Measurements from ENCODE around the gene EIF4A3.

EIF4A3 gene

DNA sequence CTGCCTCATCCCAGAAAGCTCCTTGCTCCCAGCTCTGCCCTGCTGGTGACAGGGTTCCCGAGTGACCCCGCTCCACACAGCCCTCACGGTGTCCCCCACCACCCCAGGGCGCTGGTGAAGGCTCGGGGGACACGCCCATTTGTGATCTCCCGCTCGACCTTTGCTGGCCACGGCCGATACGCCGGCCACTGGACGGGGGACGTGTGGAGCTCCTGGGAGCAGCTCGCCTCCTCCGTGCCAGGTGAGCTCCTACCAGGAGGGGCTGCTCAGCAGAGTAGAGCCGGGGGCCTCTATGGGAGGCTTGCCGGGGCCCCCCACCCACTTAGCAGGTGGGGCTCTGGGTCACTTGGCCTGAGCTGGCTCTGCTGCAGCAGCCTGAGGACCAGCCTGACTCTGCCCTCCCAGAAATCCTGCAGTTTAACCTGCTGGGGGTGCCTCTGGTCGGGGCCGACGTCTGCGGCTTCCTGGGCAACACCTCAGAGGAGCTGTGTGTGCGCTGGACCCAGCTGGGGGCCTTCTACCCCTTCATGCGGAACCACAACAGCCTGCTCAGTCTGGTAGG is 34.4 kb downstream of the EIF4A3 start:
- DNase-seq (ENCODE audit: low read depth, low spot score), result no peak

DNA sequence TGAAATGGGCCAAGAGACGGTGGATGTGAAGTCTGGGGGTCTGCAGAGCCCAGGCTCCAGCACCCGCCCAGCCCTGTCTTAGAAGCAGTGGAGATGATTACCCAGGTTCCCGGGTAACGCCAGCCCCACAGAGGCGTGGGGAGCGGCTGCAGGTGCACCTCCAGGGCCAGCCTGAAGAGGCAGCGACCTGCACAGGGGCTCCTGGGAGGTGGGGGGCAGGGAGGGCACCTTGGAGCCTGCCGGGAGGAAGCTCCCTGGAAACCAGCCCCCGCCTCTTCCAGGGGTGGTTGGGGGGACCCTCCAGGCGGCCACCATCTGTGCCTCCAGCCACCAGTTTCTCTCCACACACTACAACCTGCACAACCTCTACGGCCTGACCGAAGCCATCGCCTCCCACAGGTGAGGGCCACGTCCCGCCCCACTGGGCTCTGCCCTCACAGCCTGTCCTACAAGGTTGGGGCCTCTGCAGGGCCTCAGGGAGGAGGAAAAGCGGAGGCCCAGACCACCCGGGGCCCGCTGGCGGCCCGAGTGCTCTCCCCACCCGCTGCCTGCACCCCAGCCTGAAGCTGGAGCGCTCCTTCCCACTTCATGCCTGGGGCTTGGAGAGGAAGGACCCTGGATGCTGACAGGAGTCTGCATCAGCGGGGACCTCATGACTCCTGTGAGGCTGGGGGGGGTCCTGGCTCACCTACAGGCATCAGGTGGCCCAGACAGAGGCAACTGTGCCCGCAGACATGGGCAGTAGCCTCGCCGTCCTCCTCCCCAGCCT is 35.0 kb downstream of the EIF4A3 start:
- DNase-seq (ENCODE audit: low read depth, low spot score), result no peak

DNA sequence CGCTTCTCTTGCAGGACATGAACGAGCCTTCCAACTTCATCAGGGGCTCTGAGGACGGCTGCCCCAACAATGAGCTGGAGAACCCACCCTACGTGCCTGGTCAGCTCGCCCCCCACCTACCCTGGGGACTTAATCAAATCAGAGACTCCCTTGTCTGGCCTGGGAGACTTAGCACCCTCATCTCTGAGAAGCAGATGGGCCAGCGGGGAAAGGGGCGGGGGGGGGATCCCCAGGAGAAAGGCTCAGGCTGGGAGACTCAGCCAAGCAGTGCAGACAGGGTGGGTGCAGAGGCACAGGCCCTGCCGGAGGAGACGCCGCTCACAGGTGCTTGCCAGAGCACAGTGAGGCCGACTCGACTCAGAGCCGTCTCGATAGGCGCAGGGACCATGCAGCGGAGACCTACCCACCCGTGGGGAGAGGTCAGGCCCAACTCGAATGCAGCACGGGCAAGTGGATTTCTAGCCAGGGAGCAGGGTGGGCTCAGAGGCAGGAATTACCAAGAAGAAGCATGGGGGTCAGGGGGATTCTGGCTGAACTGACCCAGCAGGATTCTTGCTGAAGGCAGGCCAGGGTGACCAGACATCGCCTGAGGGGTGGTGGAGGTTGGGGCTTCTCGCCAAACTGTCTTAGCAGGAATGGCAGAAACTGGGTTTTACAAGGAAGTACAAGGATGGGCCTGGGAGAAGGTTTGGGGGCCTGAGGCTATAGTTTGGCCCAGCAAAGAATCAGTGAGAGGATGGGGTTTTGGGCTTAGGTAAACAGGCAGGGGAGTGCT is 35.8 kb downstream of the EIF4A3 start:
- DNase-seq (ENCODE audit: low read depth, low spot score), result no peak

DNA sequence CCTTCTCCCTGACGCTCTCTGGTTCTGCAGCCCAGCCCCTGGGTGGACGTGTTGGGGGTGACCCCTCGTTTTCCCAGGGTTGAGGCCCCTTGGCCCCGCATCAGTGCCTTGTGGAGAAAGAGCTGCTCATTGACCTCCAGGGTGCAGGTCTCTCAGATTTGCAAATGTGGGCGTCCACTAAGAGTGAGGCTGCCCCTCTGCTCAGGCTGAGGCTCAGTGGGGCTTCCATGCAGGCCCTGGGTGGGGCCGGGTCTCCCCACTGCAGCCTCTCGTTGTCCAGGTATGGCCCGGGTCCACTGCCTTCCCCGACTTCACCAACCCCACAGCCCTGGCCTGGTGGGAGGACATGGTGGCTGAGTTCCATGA is 36.5 kb downstream of the EIF4A3 start:
- no peak for DNase-seq (ENCODE audit: low read depth, low spot score)

GRCh38 chr17:80109713-80110446 is 37.0 kb downstream of the EIF4A3 start:
- no peak for DNase-seq (ENCODE audit: low read depth, low spot score)

- no peak for DNase-seq (ENCODE audit: low read depth, low spot score)
These were observed 37.8 kb downstream of the EIF4A3 start for GRCh38 chr17:80109066-80109660.

GRCh38 chr17:80108036-80108971 is 38.6 kb downstream of the EIF4A3 start:
- no peak for DNase-seq (ENCODE audit: low read depth, low spot score)

GRCh38 chr17:80107231-80108021 is 39.5 kb downstream of the EIF4A3 start:
- DNase-seq (ENCODE audit: low read depth, low spot score), result no peak

DNA sequence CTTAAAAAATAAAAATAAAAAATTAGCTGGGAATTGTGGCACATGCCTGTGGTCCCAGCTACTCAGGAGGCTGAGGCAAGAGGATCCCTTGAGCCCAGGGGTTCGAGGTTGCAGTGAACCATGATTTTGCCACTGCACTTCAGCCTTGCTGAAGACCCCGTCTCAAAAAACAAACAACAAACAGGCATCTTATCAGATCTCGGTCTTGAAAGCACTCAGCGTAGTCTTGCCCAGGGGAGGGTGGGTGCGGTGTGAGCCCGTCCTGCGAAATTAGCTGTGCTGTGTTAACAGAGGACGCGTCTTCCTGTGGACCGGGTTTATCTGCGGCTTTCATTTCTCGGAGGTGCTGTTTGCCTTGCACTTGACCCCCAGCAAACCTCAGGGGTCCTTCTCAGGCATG is 40.2 kb downstream of the EIF4A3 start:
- no peak for DNase-seq (ENCODE audit: low read depth, low spot score)

GRCh38 chr17:80106176-80106575 is 40.8 kb downstream of the EIF4A3 start:
- DNase-seq (ENCODE audit: low read depth, low spot score), result no peak

GRCh38 chr17:80105762-80106161 is 41.2 kb downstream of the EIF4A3 start:
- DNase-seq (ENCODE audit: low read depth, low spot score), result no peak

- DNase-seq (ENCODE audit: low read depth, low spot score), result no peak
These were observed 42.0 kb downstream of the EIF4A3 start for GRCh38 chr17:80104956-80105375.

DNA sequence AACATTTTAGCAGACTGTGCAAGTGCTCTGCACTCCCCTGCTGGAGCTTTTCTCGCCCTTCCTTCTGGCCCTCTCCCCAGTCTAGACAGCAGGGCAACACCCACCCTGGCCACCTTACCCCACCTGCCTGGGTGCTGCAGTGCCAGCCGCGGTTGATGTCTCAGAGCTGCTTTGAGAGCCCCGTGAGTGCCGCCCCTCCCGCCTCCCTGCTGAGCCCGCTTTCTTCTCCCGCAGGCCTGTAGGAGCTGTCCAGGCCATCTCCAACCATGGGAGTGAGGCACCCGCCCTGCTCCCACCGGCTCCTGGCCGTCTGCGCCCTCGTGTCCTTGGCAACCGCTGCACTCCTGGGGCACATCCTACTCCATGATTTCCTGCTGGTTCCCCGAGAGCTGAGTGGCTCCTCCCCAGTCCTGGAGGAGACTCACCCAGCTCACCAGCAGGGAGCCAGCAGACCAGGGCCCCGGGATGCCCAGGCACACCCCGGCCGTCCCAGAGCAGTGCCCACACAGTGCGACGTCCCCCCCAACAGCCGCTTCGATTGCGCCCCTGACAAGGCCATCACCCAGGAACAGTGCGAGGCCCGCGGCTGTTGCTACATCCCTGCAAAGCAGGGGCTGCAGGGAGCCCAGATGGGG is 42.5 kb downstream of the EIF4A3 start:
- DNase-seq (ENCODE audit: low read depth, low spot score), result no peak

- no peak for DNase-seq (ENCODE audit: low read depth, low spot score)
These were observed 43.4 kb downstream of the EIF4A3 start for GRCh38 chr17:80103449-80104085.

DNA sequence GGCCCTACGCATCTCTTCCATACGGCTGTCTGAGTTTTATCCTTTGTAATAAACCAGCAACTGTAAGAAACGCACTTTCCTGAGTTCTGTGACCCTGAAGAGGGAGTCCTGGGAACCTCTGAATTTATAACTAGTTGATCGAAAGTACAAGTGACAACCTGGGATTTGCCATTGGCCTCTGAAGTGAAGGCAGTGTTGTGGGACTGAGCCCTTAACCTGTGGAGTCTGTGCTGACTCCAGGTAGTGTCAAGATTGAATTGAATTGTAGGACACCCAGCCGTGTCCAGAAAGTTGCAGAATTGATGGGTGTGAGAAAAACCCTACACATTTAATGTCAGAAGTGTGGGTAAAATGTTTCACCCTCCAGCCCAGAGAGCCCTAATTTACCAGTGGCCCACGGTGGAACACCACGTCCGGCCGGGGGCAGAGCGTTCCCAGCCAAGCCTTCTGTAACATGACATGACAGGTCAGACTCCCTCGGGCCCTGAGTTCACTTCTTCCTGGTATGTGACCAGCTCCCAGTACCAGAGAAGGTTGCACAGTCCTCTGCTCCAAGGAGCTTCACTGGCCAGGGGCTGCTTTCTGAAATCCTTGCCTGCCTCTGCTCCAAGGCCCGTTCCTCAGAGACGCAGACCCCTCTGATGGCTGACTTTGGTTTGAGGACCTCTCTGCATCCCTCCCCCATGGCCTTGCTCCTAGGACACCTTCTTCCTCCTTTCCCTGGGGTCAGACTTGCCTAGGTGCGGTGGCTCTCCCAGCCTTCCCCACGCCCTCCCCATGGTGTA is 44.1 kb downstream of the EIF4A3 start:
- no peak for DNase-seq (ENCODE audit: low read depth, low spot score)

DNA sequence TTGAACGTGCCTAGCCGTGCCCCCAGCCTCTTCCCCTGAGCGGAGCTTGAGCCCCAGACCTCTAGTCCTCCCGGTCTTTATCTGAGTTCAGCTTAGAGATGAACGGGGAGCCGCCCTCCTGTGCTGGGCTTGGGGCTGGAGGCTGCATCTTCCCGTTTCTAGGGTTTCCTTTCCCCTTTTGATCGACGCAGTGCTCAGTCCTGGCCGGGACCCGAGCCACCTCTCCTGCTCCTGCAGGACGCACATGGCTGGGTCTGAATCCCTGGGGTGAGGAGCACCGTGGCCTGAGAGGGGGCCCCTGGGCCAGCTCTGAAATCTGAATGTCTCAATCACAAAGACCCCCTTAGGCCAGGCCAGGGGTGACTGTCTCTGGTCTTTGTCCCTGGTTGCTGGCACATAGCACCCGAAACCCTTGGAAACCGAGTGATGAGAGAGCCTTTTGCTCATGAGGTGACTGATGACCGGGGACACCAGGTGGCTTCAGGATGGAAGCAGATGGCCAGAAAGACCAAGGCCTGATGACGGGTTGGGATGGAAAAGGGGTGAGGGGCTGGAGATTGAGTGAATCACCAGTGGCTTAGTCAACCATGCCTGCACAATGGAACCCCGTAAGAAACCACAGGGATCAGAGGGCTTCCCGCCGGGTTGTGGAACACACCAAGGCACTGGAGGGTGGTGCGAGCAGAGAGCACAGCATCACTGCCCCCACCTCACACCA is 44.8 kb downstream of the EIF4A3 start:
- no peak for DNase-seq (ENCODE audit: low read depth, low spot score)
